Kasumi-1 (cell line): ENCODE data around the gene KLHL18.
A peak's percentile ranks its signal among the peaks of the same experiment; 100 is the strongest.
"Not testable (repeated sequence)": the region's sequence is repeated elsewhere in the genome, so short reads cannot be mapped to it uniquely, and the experiment has no call there.

Experiments used
- DNase-seq, 2 experiments: peaks; one replicate each; lab custom pipeline; 2025; lab: John Stamatoyannopoulos, UW

The KLHL18 gene

GRCh38 chr3:47274652-47275051, 8.1 kb upstream of the KLHL18 start:
- no peak for DNase-seq

DNA sequence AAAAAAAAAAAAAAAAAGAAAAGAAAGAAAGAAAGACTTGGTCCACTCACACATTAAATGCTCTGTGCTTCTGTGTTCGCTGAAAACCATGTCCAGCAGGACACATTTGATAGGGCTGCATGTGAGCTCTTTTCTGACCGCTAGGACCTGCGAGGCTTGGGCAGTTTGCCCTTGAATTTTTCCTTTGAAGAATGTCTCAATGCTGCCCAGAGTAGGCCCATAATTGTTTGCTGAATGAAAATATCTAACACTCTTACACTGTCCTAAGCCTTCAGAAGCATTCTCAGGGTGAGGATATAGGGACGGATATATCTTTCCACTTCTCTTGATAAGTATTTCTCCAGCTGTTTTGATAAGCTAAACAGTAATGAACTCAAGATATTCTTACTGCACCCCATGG, 6.2 kb upstream of the KLHL18 start:
- no peak for DNase-seq

DNA sequence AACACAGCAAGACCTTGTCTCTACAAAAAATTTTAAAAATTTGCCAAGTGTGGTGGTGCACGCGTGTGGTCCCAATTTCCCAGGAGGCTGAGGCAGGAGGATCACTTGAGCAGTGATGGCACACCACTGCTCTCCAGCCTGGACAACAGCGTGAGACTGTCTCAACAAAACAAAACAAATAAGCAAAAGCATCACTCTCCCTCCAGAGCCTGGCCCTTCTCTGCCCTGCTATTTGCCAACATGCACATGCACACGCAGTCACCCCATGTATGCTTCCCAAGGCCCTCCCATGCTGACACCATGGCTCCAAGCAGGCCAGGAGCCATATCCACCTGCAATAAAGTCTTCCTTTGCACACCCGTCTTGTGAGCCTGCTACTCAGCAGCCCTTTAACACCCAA, 2.2 kb upstream of the KLHL18 start:
- DNase-seq, result no peak

DNA sequence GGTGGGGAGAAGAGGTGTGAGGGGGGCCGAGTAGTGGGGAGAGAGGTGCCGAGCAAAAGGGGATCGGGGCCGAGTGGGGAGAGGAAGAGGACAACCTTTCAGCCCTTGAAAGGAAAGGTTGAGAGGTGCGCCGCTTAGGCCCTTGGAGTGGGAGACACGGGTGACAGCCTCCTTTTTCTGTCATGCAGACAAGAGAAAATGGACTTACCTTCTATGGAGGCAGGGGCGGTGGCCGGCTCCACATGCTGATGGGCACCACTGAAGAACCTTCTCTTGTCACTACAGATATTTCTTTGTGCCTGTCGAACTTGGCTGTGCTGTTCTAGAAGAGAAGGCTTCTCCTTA, 421 bp downstream of the KLHL18 start:
- peak; percentile 29 to 37 for DNase-seq

- DNase-seq, result peak in 1 of 2 experiments; percentile 32
Measured at GRCh38 chr3:47283591-47284364, 1.0 kb downstream of the KLHL18 start.

GRCh38 chr3:47288966-47289910, 6.5 kb downstream of the KLHL18 start:
- no peak for DNase-seq

GRCh38 chr3:47291158-47291753, 8.5 kb downstream of the KLHL18 start:
- DNase-seq, result no peak

GRCh38 chr3:47291754-47292420, 9.1 kb downstream of the KLHL18 start:
- DNase-seq, result not testable (repeated sequence)

- DNase-seq, result no peak
Measured at GRCh38 chr3:47293822-47294221, 11.1 kb downstream of the KLHL18 start.

DNA sequence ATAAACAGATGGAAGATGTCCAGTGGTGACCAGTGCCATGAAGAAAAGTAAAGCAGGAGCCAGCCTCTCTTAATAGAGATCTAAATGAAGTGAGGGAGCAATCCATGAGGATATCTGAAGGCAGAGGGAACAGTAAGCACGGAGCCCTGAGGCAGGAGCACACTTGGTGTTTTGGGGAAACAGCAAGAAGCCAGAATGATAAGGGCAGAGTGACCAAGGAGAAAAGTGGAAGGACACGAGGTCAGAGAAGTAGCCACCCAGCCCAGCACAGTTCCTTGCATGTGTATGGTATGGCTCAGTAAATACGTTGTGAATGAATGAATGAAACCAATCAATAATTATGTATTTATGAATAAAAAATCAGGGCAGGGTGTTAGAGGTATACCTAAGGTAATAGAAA, 11.6 kb downstream of the KLHL18 start:
- no peak for DNase-seq

- DNase-seq, result no peak
Measured at GRCh38 chr3:47295322-47295721, 12.6 kb downstream of the KLHL18 start.

- DNase-seq, result no peak
Measured at GRCh38 chr3:47295976-47296375, 13.2 kb downstream of the KLHL18 start.

DNA sequence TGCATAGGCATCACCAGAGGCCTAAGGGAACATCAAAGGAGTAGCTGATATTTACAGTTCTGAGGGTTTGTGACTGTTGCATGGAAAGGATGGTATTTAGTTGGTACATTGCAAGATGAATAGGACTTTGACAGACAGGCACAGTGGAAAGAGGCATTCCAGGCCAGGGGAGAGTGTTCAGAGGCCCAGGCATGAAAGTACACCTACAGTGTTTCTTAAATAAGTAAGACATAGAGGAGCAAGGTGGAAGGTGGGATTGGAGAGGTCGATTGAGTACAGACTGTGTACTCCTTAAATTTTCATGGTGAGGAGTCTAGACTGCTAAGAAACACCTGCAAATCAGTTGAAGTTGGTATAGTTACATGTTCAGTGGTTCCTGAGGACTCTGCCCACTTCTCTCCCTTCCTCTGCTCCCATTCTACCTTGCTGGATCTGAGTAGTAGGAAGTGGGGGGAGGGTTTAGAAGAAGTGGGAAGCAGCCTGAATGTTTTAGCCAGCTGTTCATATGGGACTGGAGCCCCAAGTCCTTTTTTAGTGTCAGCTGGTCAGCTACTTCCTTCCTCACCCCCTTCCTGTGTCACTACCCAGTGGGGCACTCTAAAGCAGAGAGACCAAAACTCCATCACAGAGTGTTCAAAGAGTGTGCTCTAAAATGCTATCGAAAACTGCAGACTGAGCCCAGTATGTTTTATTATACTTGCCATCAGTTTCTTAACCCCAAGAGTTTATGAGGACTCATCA, 14.0 kb downstream of the KLHL18 start:
- DNase-seq, result peak in 1 of 2 experiments; percentile 4

GRCh38 chr3:47298439-47298838, 15.7 kb downstream of the KLHL18 start:
- DNase-seq, result no peak

DNA sequence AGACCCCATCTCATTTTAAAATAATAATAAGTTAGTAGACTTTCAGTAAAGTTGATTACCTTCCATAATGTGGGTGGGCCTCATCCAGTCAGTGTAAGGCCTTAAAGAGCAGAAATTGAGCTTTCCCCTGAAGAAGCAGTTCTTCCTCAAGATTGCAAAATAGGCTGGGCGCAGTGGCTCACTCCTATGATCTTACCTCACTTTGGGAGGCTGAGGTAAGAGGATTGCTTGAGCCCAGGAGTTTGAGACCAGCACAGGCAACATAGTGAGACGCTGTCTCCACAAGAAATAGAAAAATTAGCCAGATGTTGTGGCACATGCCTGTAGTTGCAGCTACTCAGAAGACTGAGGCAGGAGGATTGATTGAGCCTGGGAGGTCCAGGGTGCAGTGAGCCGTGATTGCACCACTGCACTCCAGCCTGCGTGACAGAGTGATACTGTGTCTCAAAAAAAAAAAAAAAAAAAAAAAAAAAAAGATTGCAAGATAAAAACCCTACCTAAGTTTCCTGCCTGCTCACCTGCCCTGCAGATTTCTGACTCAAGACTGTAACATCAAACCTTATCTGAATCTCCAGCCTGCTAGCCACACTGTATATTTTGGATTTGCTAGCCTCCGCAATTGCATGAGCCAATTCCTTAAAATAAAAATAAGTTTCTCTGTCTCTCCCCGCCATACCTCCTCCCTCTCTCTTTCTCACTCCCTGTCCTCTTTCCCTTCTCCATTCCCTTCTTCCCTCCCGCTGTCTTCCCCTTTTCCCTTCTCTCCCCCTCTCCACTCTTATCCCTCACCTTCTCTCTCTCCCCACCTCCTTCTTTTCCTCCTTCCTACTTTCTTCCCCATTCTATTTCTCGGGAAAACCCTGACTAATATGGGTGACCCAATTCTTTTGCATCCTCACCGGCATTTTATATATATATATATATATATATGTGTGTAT, 16.9 kb downstream of the KLHL18 start:
- peak in 1 of 2 experiments; percentile 1 for DNase-seq

DNA sequence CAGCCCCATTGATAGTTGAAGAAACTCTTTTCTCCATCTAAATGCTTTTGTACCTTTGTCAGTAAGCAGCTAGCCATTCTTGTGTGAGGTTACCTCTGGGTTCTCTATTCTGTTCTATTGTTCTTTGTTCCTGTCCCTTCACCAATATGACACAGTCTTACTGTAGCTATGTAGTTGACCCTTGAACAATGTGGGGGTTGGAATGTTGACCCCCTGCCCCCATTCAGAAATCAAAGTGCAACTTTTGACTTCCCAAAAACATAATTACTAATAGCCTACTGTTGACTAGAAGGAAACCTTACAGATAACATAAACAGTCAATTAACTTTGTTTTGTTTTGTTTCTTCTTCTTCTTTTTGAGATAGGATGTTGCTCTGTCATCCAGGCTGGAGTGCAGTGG, 18.7 kb downstream of the KLHL18 start:
- DNase-seq, result no peak

GRCh38 chr3:47306022-47306421, 23.3 kb downstream of the KLHL18 start:
- DNase-seq, result no peak

- DNase-seq, result not testable (repeated sequence)
Measured at GRCh38 chr3:47309231-47309630, 26.5 kb downstream of the KLHL18 start.

DNA sequence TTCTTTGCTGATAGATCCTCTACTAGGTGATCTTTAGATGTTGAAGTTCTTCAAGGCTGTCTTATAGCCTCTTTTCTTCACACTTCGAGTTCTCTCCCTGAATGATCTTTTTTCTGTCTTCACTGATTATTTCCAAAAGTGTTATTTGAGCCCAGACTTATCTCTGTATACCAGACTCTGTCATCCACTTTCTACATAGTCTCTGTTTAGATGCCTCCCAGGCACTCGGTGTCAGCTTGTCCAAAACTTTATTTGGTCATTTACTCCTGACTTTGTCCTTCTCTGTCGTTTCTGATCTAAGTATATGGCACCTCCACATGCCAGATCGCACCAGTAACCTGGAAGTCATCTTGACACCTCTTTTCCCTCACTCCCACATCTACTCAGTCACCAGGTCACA, 27.6 kb downstream of the KLHL18 start:
- DNase-seq, result no peak

DNA sequence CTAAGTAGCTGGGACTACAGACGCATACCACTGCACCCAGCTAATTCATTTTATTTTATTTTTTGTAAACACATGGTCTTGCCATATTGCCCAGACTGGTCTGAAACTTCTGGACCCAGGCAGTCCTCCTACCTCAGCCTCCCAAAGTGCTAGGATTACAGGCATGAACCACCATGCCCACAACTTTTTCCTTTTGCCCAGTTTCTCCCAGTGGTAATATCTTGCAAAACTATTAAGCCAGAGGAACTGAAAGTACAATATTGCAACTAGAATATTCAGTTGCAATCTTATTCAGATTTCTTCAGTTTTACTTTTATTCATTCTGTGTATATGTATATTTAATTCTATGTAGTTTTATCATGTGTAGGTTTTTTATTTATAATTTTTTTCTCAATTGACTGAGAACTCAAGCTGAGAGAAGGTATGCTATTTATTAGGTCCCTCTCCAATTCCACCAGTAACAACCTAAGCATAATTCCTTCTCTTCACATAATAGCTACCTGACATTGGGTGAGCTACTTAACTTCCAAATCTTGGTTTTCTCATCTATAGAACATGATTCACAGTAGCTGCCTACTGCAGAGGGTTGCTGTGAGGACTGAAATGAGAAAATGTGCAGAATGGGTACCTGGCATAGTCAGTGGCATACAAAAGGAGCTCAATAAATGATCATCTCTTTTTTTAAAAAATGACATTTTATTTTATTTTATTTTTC, 30.8 kb downstream of the KLHL18 start:
- DNase-seq, result no peak
